ENCODE results near the gene PLEKHA7.

- no peak for TF ChIP-seq CTCF (IDR thresholded peaks at IDR 0.05)
- no peak for TF ChIP-seq POLR2A (IDR thresholded peaks at IDR 0.05)
- TF ChIP-seq POLR2AphosphoS5 (IDR thresholded peaks at IDR 0.05): no peak
Observed at GRCh38 chr11:16854979-16855378, 159.2 kb downstream of the PLEKHA7 start.

Data from suprapubic skin (tissue), 4 donors.